Urinary bladder (tissue), 4 donors: ENCODE measurements around the gene NPIPB2. TPM values are rescaled to one million over a fixed set of nuclear protein-coding genes. Genes with fewer than 3 reads are reported as not detected.

ENCODE experiments used
- DNase-seq: peaks from one replicate; pipeline ENCODE4 v3.0.0-alpha.2; 2015; ENCODE audit errors: extremely low spot score
- H3K27ac ChIP-seq: one replicate; pipeline ENCODE4 v1.5.1; 2013; ENCODE audit warnings: low read depth, mild to moderate bottlenecking, moderate library complexity
- H3K36me3 ChIP-seq: one replicate; pipeline ENCODE4 v1.6.1; 2013; ENCODE audit warnings: mild to moderate bottlenecking, moderate library complexity; ENCODE audit not compliant: insufficient read depth
- H3K4me1 ChIP-seq: one replicate; pipeline ENCODE4 v1.6.1; 2013; ENCODE audit warnings: mild to moderate bottlenecking, moderate library complexity; ENCODE audit not compliant: insufficient read depth
- H3K4me3 ChIP-seq: one replicate; pipeline ENCODE4 v1.5.1; 2013; ENCODE audit warnings: low read depth, low read length
- WGBS: extraction: QIAGEN DNeasy Blood & Tissue Kit; methylation state at CpG from one replicate; pipeline ENCODE4 v1.1.7; 2013; 5-methylcytosine and 5-hydroxymethylcytosine counted together
- polyA plus RNA-seq: library from polyadenylated mRNA; stranded (reverse); fragments of 200-250 nt; gene quantifications from one replicate; pipeline ENCODE4 v1.2.3, GENCODE V29; 2013
- small RNA-seq: library from RNA; depleted of rRNA; stranded (forward); fragments of <200 nt; gene quantifications from one replicate; pipeline ENCODE3, GENCODE V24; 2014
- total RNA-seq: library from RNA; depleted of rRNA; stranded (reverse); fragments of >200 nt; gene quantifications from one replicate; pipeline ENCODE4 v1.2.3, GENCODE V29; 2014
- donor health status: healthy with polysubstance abuse.
- donor health status: healthy.

The NPIPB2 gene
- total and polyA plus RNA-seq, 2 donors, result 7.1 to 8.5 TPM

DNA sequence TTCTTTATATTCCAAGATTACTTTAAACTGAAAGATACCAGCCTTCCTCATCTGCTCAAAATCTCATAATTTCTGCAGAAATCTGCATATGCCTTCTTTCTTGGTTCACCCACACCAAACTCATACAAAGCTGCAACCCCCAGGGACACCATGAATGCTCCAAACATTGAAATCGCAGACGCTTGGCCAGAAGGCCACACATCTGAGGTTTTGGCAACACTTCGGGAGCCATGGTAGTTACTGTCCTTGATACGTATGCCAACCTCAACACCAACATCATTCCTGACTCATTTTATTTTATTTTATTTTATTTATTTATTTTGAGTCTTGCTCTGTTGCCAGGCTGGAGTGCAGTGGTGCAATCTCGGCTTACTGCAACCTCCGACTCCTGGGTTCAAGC is 37.9 kb downstream of the NPIPB2 start:
- no peaks in the 10 kb centered on the region for H3K4me1 ChIP-seq

DNA sequence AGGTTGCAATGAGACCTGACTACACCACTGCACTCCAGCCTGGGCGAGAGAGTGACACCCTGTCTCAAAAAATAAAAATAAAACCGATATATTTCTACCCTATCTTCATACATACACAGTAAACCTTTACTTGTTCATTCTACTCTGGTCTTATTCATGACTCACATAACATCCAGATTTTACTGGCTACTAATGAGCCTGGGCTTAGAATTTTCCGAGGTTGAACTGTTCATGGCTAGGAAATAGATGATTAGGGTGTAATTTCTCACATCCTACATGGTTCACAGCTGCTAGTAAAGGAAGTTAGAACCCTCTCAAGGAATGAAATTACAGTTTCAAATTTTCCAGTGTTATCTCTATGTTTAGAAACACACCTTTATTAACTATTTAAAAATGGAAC is 40.8 kb downstream of the NPIPB2 start:
- H3K4me3 ChIP-seq, result no peak overlapping the region
- no peaks in the 10 kb centered on the region for H3K4me1 ChIP-seq
- H3K27ac ChIP-seq, result no peak overlapping the region
- H3K36me3 ChIP-seq, result no peaks in the 10 kb centered on the region
- 72% methylated on average over 3 of the region's 3 CpGs for WGBS
- no peak for DNase-seq

More for the DNA sequence above, 37.9 kb downstream of the NPIPB2 start:
- WGBS, result 97% methylated on average over 6 of the region's 6 CpGs
- Histone ChIP-seq H3K4me3 (no peak overlapping the region), H3K36me3 (no peaks in the 10 kb centered on the region), H3K27ac (no peak overlapping the region)
- DNase-seq, result no peak

DNA sequence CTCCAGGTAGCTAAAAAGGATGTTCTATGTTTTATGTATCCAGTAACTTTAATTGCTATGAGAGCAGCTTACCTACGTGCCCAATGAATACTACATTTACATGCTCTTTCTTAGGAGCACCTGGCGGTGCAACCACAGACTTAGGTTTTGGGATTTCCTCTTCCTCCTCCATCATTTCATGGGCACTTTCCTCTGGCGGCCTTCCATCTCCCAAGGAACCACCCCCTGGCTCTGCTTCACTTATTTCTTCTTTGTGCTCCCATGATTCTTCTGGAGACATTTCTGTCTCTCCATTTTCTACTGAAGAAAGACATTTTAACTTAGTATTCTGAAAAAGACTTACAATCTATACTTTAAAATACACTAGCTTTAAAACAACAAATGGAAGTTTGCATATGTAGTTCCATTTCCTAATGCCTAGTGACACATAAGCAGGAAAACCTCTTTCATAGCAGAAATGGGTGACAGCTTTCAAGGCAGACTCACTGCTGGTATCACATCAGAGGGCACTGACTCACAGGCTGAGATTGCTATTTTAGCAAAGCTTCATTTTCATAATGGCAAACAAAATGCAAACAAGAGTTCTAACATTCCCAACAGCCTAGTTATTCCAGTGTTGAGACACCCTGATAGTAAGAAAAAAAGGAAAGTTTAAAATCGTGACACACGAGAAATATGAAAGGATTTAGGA is 45.2 kb downstream of the NPIPB2 start:
- Histone ChIP-seq H3K27ac (no peak overlapping the region), H3K36me3 (no peaks in the 10 kb centered on the region), H3K4me3 (no peak overlapping the region), H3K4me1 (no peaks in the 10 kb centered on the region)
- 78% methylated on average over 5 of the region's 5 CpGs for WGBS
- no peak for DNase-seq

- Histone ChIP-seq H3K4me1 (no peaks in the 10 kb centered on the region), H3K36me3 (no peaks in the 10 kb centered on the region), H3K4me3 (no peak overlapping the region), H3K27ac (no peak overlapping the region)
- no peak for DNase-seq
- WGBS, result 99% methylated on average over 2 of the region's 2 CpGs
These were observed 48.3 kb downstream of the NPIPB2 start for GRCh38 chr16:11893571-11893970.

DNA sequence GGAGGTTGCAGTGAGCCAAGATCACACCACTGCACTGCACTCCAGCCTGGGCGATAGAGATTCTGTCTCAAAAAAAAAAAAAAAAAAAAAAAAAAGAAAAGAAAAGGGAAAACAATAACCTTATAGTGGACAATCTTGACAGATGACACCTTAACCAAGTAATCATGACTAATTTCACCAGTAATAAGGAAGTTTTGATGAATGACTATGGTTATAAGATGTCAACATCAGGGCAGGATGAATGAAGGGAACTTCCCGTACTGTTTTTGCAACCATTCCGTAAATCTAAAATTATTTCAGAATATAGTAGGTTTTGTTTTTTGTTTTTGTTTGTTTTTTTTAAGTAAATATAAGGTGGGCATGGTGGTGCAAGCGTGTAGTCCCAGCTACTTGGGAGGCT is 49.1 kb downstream of the NPIPB2 start:
- Histone ChIP-seq H3K4me1 (no peaks in the 10 kb centered on the region), H3K36me3 (no peaks in the 10 kb centered on the region)
- 71% methylated on average over 4 of the region's 4 CpGs for WGBS

DNA sequence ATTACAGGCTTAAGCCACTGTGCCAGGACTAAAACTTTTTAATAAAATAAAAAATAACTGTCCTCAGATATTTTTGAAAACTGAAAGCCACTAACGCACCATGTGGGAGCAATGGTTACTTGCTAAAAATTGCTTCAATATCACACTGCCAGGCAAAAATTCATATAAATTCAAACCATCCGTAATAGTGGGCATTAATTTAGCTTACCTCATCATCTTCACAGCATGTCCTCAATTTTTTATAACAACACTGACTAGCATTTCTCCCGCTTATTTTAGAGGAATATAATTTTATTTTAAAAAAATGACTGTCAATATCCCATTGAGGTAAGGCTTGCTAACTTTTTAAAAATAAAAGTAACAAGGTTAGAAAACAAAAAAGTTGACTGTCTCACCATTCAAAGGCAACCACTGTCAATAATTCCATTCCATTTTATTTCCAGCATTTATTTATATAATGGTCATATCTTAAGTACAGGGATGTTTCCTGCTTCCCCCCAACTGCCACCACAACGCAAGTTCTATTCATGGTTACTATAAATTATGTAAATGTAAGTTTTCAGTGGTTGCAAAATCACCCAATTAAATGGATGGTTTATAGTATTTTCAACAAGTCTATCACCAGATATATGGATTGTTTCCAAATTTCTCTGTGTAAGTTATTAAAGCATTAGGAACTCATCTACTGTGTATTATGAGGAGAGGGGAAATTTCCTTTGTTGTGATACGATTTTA is 51.4 kb downstream of the NPIPB2 start:
- WGBS, result 81% methylated on average over 5 of the region's 5 CpGs
- H3K4me3 ChIP-seq, result no peak overlapping the region
- no peaks in the 10 kb centered on the region for H3K4me1 ChIP-seq
- H3K27ac ChIP-seq, result no peak overlapping the region
- H3K36me3 ChIP-seq, result peaks cover 2% of the 10 kb centered on the region
- DNase-seq, result no peak

More for the DNA sequence above, 49.1 kb downstream of the NPIPB2 start:
- DNase-seq, result no peak
- H3K27ac ChIP-seq, result no peak overlapping the region
- no peak overlapping the region for H3K4me3 ChIP-seq

GRCh38 chr16:11886881-11887280 is 55.0 kb downstream of the NPIPB2 start:
- H3K4me1 ChIP-seq, result no peaks in the 10 kb centered on the region
- H3K4me3 ChIP-seq, result no peak overlapping the region
- WGBS, result 89% methylated on average over 6 of the region's 6 CpGs
- H3K36me3 ChIP-seq, result peaks cover 2% of the 10 kb centered on the region
- H3K27ac ChIP-seq, result no peak overlapping the region
- no peak for DNase-seq

DNA sequence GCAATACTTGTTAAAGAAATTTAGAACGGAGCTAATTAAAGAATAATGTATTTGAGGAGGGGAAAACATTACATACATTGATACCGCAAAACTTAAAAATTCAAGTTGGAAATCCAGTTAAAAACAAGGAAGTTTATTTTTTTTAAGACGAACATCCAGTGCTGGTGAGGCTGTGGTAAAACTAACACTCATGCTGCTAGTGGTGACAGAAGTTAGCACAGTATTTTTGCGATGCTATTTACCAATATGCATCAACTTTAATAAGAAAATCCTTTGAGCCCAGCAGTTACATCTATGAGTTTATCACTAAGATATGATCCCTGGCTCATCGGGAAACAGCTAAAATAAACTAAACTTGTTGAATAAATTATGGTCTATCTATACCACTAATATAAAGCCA is 57.8 kb downstream of the NPIPB2 start:
- no peaks in the 10 kb centered on the region for H3K4me1 ChIP-seq
- WGBS, result 97% methylated on average over 5 of the region's 5 CpGs
- peaks cover 2% of the 10 kb centered on the region for H3K36me3 ChIP-seq
- H3K27ac ChIP-seq, result no peak overlapping the region
- no peak for DNase-seq
- H3K4me3 ChIP-seq, result no peak overlapping the region

DNA sequence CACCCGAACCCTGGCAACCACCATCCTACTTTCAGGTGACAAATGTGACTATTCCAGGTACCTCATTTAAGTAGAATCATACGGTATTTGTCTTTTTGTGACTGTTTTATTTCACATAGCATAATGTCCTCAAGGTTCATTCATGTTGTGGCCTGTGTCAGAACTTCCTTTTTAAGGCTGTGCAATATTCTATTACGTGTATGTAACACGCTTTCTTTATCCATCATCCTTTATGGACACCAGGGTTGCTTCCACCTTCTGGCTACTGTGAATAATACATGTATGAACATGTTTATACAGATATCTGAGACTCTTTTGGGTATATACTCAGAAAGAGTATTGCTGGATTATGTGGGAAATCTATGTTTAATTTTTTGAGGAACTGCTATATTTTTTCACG is 61.8 kb downstream of the NPIPB2 start:
- Histone ChIP-seq H3K4me1 (no peaks in the 10 kb centered on the region), H3K27ac (no peak overlapping the region), H3K36me3 (peaks cover 9% of the 10 kb centered on the region), H3K4me3 (no peak overlapping the region)
- DNase-seq, result no peak
- 92% methylated on average over 5 of the region's 5 CpGs for WGBS

GRCh38 chr16:11877374-11877773 is 64.5 kb downstream of the NPIPB2 start:
- no peak for DNase-seq
- Histone ChIP-seq H3K4me1 (no peaks in the 10 kb centered on the region), H3K36me3 (peaks cover 9% of the 10 kb centered on the region), H3K4me3 (no peak overlapping the region), H3K27ac (no peak overlapping the region)
- 86% methylated on average over 5 of the region's 5 CpGs for WGBS

Small RNA genes within 50 kb of the gene (small RNA-seq; reads per million reads assigned to genes)
- gene AC007216.5, result not detected
- not detected for gene COX6CP1
- not detected for gene UBL5P4

Other genes starting within 250 kb of the NPIPB2 start
- 22.7 TPM for gene TXNDC11, start 199.2 kb downstream of the NPIPB2 start, total RNA-seq
- 39.1 TPM for gene TXNDC11, start 199.2 kb downstream of the NPIPB2 start, polyA plus RNA-seq
- 78.8 TPM for gene ZC3H7A, start 144.8 kb downstream of the NPIPB2 start, total RNA-seq
- 32.2 TPM for gene ZC3H7A, start 144.8 kb downstream of the NPIPB2 start, polyA plus RNA-seq
- 157 TPM for gene RSL1D1, start 90.5 kb downstream of the NPIPB2 start, total RNA-seq
- gene RSL1D1, start 90.5 kb downstream of the NPIPB2 start, polyA plus RNA-seq, result 112 TPM
- 61.4 TPM for gene GSPT1, start 26.1 kb downstream of the NPIPB2 start, total RNA-seq
- 44.5 TPM for gene GSPT1, start 26.1 kb downstream of the NPIPB2 start, polyA plus RNA-seq
- gene TNFRSF17, start 23.2 kb upstream of the NPIPB2 start, total RNA-seq, result not detected
- gene TNFRSF17, start 23.2 kb upstream of the NPIPB2 start, polyA plus RNA-seq, result not detected
- gene SNX29, start 34.7 kb upstream of the NPIPB2 start, total RNA-seq, result 18.3 TPM
- gene SNX29, start 34.7 kb upstream of the NPIPB2 start, polyA plus RNA-seq, result 12.1 TPM